ENCODE measurements around the gene FAM234A.

Gene FAM234A

GRCh38 chr16:307691-308312 lies 73.2 kb downstream of the FAM234A start:
- Histone ChIP-seq H3K36me3 (replicated peaks) (peaks cover 31% of the 10 kb centered on the region), H3K27ac (no peak overlapping the region), H3K27me3 (replicated peaks) (no peaks in the 10 kb centered on the region), H3K4me3 (ENCODE audit: low read depth, low read length) (no peak overlapping the region)
- TF ChIP-seq CTCF (IDR thresholded peaks at IDR 0.05; ENCODE audit: low read depth, low read length, missing control alignments), result no peak
- in situ Hi-C loops (cut with HindIII; ENCODE audit: low pct_ligation_motif_present, low sequenced_read_pairs), result no loop called here
- DNase-seq, result no peak

DNA sequence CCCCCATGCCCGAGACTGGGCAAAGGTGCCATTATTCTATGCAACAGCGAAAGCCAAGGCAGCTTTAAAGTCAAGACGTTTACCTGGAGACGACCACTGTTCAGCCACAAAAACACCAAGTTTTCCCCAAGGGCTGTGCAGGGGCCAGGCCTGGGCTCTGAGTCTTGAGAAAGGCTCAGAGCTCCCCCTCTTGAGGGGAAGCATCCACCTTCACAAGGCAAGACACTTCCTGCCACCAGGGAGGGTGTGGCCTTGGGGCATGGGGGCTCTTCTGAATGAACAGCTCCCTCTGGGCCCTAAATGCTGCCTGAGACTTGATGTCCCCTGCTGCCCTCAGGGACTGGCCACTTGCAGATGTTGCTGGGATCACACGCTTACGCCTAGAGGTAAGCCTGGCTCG lies 74.9 kb downstream of the FAM234A start:
- in situ Hi-C loops (cut with HindIII; ENCODE audit: low pct_ligation_motif_present, low sequenced_read_pairs), result no loop called here
- TF ChIP-seq CTCF (IDR thresholded peaks at IDR 0.05; ENCODE audit: low read depth, low read length, missing control alignments), result no peak
- no peaks in the 10 kb centered on the region for H3K27me3 ChIP-seq (replicated peaks)
- no peak overlapping the region for H3K27ac ChIP-seq
- no peak overlapping the region for H3K4me3 ChIP-seq (ENCODE audit: low read depth, low read length)
- no peak for DNase-seq
- peaks cover 36% of the 10 kb centered on the region for H3K36me3 ChIP-seq (replicated peaks)

- peaks cover 31% of the 10 kb centered on the region for H3K36me3 ChIP-seq (replicated peaks)
- no peak for DNase-seq
- H3K27me3 ChIP-seq (replicated peaks), result no peaks in the 10 kb centered on the region
- no peak overlapping the region for H3K27ac ChIP-seq
- no peak overlapping the region for H3K4me3 ChIP-seq (ENCODE audit: low read depth, low read length)
- in situ Hi-C loops (cut with HindIII; ENCODE audit: low pct_ligation_motif_present, low sequenced_read_pairs), result no loop called here
- no peak for TF ChIP-seq CTCF (IDR thresholded peaks at IDR 0.05; ENCODE audit: low read depth, low read length, missing control alignments)
These were observed 77.1 kb downstream of the FAM234A start for GRCh38 chr16:311725-312124.

DNA sequence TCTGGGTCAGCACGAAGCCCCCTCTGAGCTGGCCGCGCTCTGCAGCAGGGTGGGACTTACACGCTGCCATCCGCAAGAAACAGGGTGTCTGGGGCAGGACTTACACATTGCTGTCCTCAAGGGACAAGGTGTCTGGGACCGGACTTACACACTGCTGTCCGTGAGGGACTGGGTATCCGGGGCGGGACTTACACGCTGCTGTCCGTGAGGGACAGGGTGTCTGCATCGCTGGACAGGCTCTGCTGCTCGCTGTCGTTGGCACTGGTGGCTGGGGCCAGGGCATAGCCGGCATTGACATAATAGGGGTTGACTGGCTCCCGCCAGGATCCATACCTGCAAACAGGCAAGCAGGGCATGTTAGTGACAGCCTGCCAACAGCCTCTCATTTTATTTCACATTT lies 79.7 kb downstream of the FAM234A start:
- H3K27me3 ChIP-seq (replicated peaks), result no peaks in the 10 kb centered on the region
- DNase-seq, result no peak
- no peak for TF ChIP-seq CTCF (IDR thresholded peaks at IDR 0.05; ENCODE audit: low read depth, low read length, missing control alignments)
- H3K27ac ChIP-seq, result no peak overlapping the region
- H3K4me3 ChIP-seq (ENCODE audit: low read depth, low read length), result no peak overlapping the region
- H3K36me3 ChIP-seq (replicated peaks), result peaks cover 23% of the 10 kb centered on the region
- in situ Hi-C loops (cut with HindIII; ENCODE audit: low pct_ligation_motif_present, low sequenced_read_pairs), result no loop called here

- no peak for TF ChIP-seq CTCF (IDR thresholded peaks at IDR 0.05; ENCODE audit: low read depth, low read length, missing control alignments)
- H3K27ac ChIP-seq, result no peak overlapping the region
- no peak overlapping the region for H3K4me3 ChIP-seq (ENCODE audit: low read depth, low read length)
- DNase-seq, result no peak
- H3K36me3 ChIP-seq (replicated peaks), result peaks cover 20% of the 10 kb centered on the region
- no peaks in the 10 kb centered on the region for H3K27me3 ChIP-seq (replicated peaks)
- in situ Hi-C loops (cut with HindIII; ENCODE audit: low pct_ligation_motif_present, low sequenced_read_pairs), result no loop called here
These were observed 80.2 kb downstream of the FAM234A start for GRCh38 chr16:314795-315299.
